AG09319 (cell line): ENCODE measurements around the gene PHKB.

ENCODE experiments used
- DNase-seq: peaks from one replicate; pipeline ENCODE4 v3.0.0-alpha.2; 2010; ENCODE audit warnings: low read depth; ENCODE audit errors: extremely low read depth
- TF ChIP-seq, protein P1 (sequence below): IDR thresholded peaks from 2 replicates; pipeline ENCODE4 v1.5.1; 2011; ENCODE audit warnings: low read depth, mild to moderate bottlenecking, inconsistent platforms, low read length, moderate library complexity

The PHKB gene

DNA sequence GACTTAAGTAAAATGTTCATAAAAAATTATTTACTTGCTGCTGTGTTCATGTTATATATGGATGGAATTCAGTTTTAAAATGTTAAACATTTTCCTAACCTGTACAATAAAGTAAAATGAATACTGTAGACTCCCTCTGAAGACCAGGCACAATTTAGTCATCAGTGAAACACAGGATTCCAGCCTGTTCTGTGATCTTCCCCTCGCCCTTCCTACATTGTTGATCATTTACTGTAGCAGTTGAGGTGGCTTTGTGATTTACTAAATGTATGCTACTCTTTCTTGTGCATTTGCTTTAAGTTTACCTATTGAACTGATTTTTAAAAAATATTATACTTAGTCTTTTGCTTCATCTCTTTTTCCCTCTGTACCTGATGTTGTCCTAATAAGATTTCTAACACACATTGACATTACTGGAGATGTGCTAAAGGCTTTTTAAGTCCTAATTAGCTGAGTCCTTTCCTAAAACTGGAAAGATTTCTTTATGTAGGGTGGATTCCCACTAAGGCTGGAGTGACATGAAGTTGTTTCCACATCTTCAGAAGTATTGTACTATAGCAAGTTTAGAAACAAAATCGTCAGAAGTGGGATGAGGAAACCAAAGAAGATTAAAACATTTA lies 38.1 kb downstream of the PHKB start:
- TF ChIP-seq, protein P1, sequence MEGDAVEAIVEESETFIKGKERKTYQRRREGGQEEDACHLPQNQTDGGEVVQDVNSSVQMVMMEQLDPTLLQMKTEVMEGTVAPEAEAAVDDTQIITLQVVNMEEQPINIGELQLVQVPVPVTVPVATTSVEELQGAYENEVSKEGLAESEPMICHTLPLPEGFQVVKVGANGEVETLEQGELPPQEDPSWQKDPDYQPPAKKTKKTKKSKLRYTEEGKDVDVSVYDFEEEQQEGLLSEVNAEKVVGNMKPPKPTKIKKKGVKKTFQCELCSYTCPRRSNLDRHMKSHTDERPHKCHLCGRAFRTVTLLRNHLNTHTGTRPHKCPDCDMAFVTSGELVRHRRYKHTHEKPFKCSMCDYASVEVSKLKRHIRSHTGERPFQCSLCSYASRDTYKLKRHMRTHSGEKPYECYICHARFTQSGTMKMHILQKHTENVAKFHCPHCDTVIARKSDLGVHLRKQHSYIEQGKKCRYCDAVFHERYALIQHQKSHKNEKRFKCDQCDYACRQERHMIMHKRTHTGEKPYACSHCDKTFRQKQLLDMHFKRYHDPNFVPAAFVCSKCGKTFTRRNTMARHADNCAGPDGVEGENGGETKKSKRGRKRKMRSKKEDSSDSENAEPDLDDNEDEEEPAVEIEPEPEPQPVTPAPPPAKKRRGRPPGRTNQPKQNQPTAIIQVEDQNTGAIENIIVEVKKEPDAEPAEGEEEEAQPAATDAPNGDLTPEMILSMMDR, result no peak
- DNase-seq, result no peak

DNA sequence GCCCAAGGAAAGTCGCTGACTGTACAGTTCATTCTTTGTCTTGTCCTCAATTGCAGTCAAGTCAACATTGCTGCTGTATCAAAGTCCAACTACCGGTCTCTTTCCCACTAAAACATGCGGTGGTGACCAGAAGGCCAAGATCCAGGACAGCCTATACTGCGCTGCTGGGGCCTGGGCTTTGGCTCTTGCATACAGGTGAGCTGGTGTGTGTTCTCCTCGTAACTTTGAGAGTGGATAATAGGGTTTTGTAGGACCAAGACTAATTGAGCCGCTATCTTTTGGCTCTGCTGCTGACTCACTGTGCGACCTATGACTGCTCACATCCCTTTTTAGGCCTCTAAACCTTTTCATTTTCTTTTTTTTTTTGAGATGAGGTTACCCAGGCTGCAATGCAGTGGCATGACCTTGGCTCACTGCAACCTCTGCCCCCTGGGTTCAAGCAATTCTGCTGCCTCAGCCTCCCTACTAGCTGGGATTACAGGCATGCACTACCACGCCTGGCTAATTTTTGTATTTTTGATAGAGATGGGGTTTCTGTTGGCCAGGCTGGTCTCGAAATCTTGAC lies 38.7 kb downstream of the PHKB start:
- TF ChIP-seq, protein P1, result no peak
- no peak for DNase-seq

DNA sequence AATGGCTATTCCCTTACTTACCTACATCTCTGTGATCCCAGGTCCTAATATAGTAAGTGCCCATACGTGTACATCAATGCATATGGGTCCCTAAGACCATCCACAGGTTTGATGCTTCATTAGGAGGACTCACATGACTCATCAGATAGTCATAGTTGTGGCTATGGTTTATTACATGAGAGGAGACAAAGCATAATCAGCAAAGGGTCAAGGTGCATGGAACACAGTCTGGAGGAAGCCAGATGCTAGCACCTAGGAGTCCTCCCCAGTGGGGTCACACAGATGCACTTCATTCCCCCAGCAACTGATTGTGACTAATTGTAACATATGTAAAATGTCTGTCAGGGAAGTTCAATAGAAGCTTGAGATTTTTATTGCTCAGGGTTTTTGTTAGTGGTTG lies 42.8 kb downstream of the PHKB start:
- TF ChIP-seq, protein P1, result no peak
- DNase-seq, result no peak

DNA sequence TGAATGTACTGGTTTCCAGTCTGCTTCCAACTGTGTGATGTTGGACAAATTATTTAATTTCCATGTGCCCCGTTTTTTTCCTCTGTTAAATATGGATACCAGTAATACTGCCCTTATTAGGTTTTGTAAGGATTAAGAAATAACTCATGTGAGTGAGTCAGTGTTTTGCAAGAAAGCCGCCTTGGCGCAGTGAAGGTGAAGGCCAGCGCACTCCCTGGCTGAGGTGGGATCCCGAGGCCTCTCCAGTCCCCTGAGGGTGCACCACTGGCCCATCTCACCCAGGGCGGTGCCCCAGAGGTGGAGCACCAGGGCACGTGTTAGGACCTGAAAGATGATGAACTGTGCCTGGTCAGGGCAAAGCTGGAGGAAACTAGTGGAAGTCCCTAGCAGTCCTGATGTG lies 43.5 kb downstream of the PHKB start:
- DNase-seq, result no peak
- TF ChIP-seq, protein P1, result no peak

DNA sequence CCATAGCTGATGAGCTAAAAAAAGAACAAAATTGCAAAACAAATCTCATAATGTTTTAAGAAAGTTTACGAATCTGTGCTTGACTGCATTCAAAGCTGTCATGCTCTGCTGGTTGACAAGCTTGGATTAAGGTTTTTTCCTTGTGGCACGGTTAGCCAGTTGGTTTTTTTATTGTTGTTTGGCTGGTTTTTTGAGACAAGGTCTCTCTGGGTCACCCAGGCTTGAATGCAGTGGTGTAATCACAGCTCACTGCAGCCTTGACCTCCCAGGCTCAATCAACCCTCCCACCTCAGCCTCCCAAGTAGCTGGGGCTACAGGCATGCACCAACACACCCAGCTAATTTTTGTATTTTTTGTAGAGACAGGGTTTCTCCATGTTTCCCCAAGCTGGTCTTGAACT lies 45.7 kb downstream of the PHKB start:
- no peak for DNase-seq
- TF ChIP-seq, protein P1, result no peak

DNA sequence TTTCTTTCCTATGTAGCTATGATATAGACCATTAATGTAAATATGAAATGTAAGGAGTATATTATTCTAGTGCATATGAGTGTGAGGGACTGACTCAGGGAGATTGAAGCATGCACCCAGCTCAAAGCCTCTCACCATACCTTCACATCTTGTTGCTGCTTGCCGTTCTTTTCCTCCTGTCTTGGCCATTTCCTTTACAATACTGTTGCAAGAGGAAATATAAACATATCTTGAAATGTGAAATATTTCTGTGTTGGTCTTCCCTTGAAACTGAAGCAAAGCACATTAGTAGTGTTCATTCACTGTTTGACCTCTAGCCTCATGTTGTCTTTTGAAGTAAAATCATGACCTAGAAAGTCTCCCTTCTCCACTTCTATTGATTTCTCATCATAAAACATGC lies 46.6 kb downstream of the PHKB start:
- no peak for DNase-seq
- TF ChIP-seq, protein P1, result no peak

DNA sequence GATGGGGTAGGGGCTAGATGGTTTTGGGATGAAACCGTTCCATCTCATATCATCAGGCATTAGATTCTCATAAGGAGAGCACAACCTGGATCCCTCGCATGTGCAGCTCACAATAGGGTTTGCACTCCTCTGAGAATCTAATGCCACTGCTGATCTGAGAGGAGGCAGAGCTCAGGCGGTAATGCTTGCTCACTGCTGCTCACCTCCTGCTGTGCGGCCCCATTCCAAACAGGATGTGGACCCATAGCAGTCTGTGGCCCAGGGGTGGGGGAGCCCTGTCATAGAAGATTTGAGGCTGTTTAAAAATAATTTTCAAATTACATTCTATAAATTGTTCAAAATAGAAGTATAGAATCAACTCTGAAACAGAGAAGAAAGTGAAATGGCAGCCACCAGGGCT lies 50.8 kb downstream of the PHKB start:
- TF ChIP-seq, protein P1, result no peak
- no peak for DNase-seq
